Neural progenitor cell (in vitro differentiated cells): ENCODE data around the gene SLC35E4.

Experiments
- CTCF ChIP-seq: fragments of 200-600 bp; sonication (generic); IDR thresholded peaks from 2 replicates; pipeline ENCODE4 v1.5.1; 2017; ENCODE audit warnings: antibody characterized with exemption, mild to moderate bottlenecking
- EZH2 ChIP-seq: fragments of 200-600 bp; sonication (generic); IDR thresholded peaks from 2 replicates; pipeline ENCODE4 v1.6.1; 2017; ENCODE audit warnings: antibody characterized with exemption, mild to moderate bottlenecking, moderate library complexity

- no peak for TF ChIP-seq EZH2
- no peak for TF ChIP-seq CTCF
Measured at GRCh38 chr22:30650508-30651116, 15.0 kb downstream of the SLC35E4 start.
